ENCODE data around the gene DNA2.

GRCh38 chr10:68489919-68490318 is 18.1 kb upstream of the DNA2 start:
- TF ChIP-seq CTCF (IDR thresholded peaks at IDR 0.05; ENCODE audit: low read length) (no peak), EZH2 (IDR thresholded peaks at IDR 0.05; ENCODE audit: borderline replicate concordance, low read length) (no peak)
